CD4-positive, alpha-beta T cell treated with Interleukin-17A for 1 hour (primary cell): ENCODE results near the gene FOXO3.
"Not testable (repeated sequence)": the region's sequence is repeated elsewhere in the genome, so short reads cannot be mapped to it uniquely, and the experiment has no call there.

Experiments used
- DNase-seq: peaks from one replicate; pipeline ENCODE4 v3.0.0-alpha.2; 2020

The FOXO3 gene

GRCh38 chr6:108556250-108556649, 4.5 kb upstream of the FOXO3 start:
- no peak for DNase-seq

GRCh38 chr6:108556866-108557493, 3.7 kb upstream of the FOXO3 start:
- DNase-seq = no peak

- peak; percentile 89 for DNase-seq
Measured at GRCh38 chr6:108557494-108558371, 3.0 kb upstream of the FOXO3 start.

- DNase-seq = peak; percentile 99
Measured at GRCh38 chr6:108558372-108559096, 2.2 kb upstream of the FOXO3 start.

GRCh38 chr6:108559097-108559883, 1.4 kb upstream of the FOXO3 start:
- DNase-seq = peak; percentile 93

- no peak for DNase-seq
Measured at GRCh38 chr6:108559884-108560462, 744 bp upstream of the FOXO3 start.

- DNase-seq = not testable (repeated sequence)
Measured at GRCh38 chr6:108561309-108561647, 561 bp downstream of the FOXO3 start.

GRCh38 chr6:108561742-108562502, 1.2 kb downstream of the FOXO3 start:
- no peak for DNase-seq

GRCh38 chr6:108562503-108562993, 1.8 kb downstream of the FOXO3 start:
- DNase-seq = peak; percentile 28

- DNase-seq = no peak
Measured at GRCh38 chr6:108563292-108563691, 2.6 kb downstream of the FOXO3 start.

- DNase-seq = no peak
Measured at GRCh38 chr6:108564178-108564577, 3.5 kb downstream of the FOXO3 start.

GRCh38 chr6:108565091-108565766, 4.5 kb downstream of the FOXO3 start:
- DNase-seq = peak; percentile 69

GRCh38 chr6:108565893-108566292, 5.2 kb downstream of the FOXO3 start:
- peak; percentile 51 for DNase-seq

GRCh38 chr6:108566406-108566805, 5.7 kb downstream of the FOXO3 start:
- no peak for DNase-seq

GRCh38 chr6:108568101-108568500, 7.4 kb downstream of the FOXO3 start:
- no peak for DNase-seq

GRCh38 chr6:108568551-108569305, 8.0 kb downstream of the FOXO3 start:
- DNase-seq = no peak

GRCh38 chr6:108570517-108570916, 9.8 kb downstream of the FOXO3 start:
- no peak for DNase-seq

- DNase-seq = no peak
Measured at GRCh38 chr6:108574457-108575141, 13.9 kb downstream of the FOXO3 start.

- DNase-seq = no peak
Measured at GRCh38 chr6:108575905-108576494, 15.3 kb downstream of the FOXO3 start.
